Tongue (tissue), 2 donors: ENCODE results near the gene B3GLCT. TPM values are rescaled to one million over a fixed set of nuclear protein-coding genes. Genes with fewer than 3 reads are reported as not detected.
"Not testable (repeated sequence)": the region's sequence is repeated elsewhere in the genome, so short reads cannot be mapped to it uniquely, and the experiment has no call there.

Experiments used
- DNase-seq: peaks from one replicate; pipeline ENCODE4 v3.0.0-alpha.2; 2015
- total RNA-seq: library from RNA; depleted of rRNA; stranded (reverse); fragments of >200 nt; gene quantifications from one replicate; pipeline ENCODE4 v1.2.3, GENCODE V29; 2014

B3GLCT gene
- total RNA-seq, 1 donor from 2014 or later = 23.0 TPM

- DNase-seq = no peak
Observed at GRCh38 chr13:31184451-31184850, 15.3 kb upstream of the B3GLCT start.

- no peak for DNase-seq
Observed at GRCh38 chr13:31184981-31185645, 14.7 kb upstream of the B3GLCT start.

- DNase-seq = no peak
Observed at GRCh38 chr13:31191748-31192147, 8.0 kb upstream of the B3GLCT start.

- DNase-seq = peak; percentile 81
Observed at GRCh38 chr13:31192306-31192705, 7.5 kb upstream of the B3GLCT start.

- DNase-seq = no peak
Observed at GRCh38 chr13:31195616-31196015, 4.2 kb upstream of the B3GLCT start.

- no peak for DNase-seq
Observed at GRCh38 chr13:31196992-31197391, 2.8 kb upstream of the B3GLCT start.

- no peak for DNase-seq
Observed at GRCh38 chr13:31198519-31198918, 1.3 kb upstream of the B3GLCT start.

GRCh38 chr13:31199527-31199848 is 287 bp upstream of the B3GLCT start:
- no peak for DNase-seq

GRCh38 chr13:31200637-31200971 is 829 bp downstream of the B3GLCT start:
- peak; percentile 68 for DNase-seq

- peak; percentile 29 for DNase-seq
Observed at GRCh38 chr13:31201341-31202031, 1.7 kb downstream of the B3GLCT start.

GRCh38 chr13:31204592-31204991 is 4.8 kb downstream of the B3GLCT start:
- DNase-seq = no peak

- peak; percentile 77 for DNase-seq
Observed at GRCh38 chr13:31207661-31208552, 8.1 kb downstream of the B3GLCT start.

GRCh38 chr13:31208559-31209122 is 8.9 kb downstream of the B3GLCT start:
- DNase-seq = peak; percentile 54

- DNase-seq = peak; percentile 95
Observed at GRCh38 chr13:31209172-31209840, 9.5 kb downstream of the B3GLCT start.

- DNase-seq = no peak
Observed at GRCh38 chr13:31209841-31210210, 10.1 kb downstream of the B3GLCT start.

GRCh38 chr13:31213651-31214289 is 14.0 kb downstream of the B3GLCT start:
- DNase-seq = no peak

GRCh38 chr13:31214435-31214834 is 14.7 kb downstream of the B3GLCT start:
- no peak for DNase-seq

GRCh38 chr13:31216916-31217315 is 17.1 kb downstream of the B3GLCT start:
- DNase-seq = not testable (repeated sequence)

- no peak for DNase-seq
Observed at GRCh38 chr13:31219909-31220598, 20.3 kb downstream of the B3GLCT start.

GRCh38 chr13:31221057-31221456 is 21.3 kb downstream of the B3GLCT start:
- no peak for DNase-seq

GRCh38 chr13:31223215-31223614 is 23.4 kb downstream of the B3GLCT start:
- no peak for DNase-seq
